KMS-11 (cell line): ENCODE measurements around the gene HAAO.
A peak's percentile ranks its signal among the peaks of the same experiment; 100 is the strongest.

Experiments
- H2AFZ ChIP-seq: fragments of 200-600 bp; sonication (generic); 2 replicates; pipeline ENCODE4 v1.6.1; 2016; ENCODE audit warnings: antibody characterized with exemption, mixed run types, low read depth
- H3K27ac ChIP-seq: fragments of 200-600 bp; sonication (generic); 2 replicates; pipeline ENCODE4 v1.6.1; 2016; ENCODE audit warnings: mild to moderate bottlenecking, mixed run types
- H3K27me3 ChIP-seq: fragments of 200-600 bp; sonication (generic); 2 replicates; pipeline ENCODE4 v1.6.1; 2017; ENCODE audit warnings: mild to moderate bottlenecking, low read depth, mixed run types, moderate library complexity; ENCODE audit not compliant: insufficient read depth
- H3K36me3 ChIP-seq: fragments of 200-600 bp; sonication (generic); 2 replicates; pipeline ENCODE4 v1.6.1; 2017; ENCODE audit warnings: mild to moderate bottlenecking, mixed run types; ENCODE audit not compliant: insufficient read depth
- H3K4me1 ChIP-seq: fragments of 200-600 bp; sonication (generic); 2 replicates; pipeline ENCODE4 v1.6.1; 2016; ENCODE audit warnings: mild to moderate bottlenecking, low read depth, mixed run types; ENCODE audit not compliant: poor library complexity, severe bottlenecking
- H3K4me2 ChIP-seq: fragments of 200-600 bp; sonication (generic); 2 replicates; pipeline ENCODE4 v1.7.0; 2016; ENCODE audit warnings: mild to moderate bottlenecking, mixed run types
- H3K4me3 ChIP-seq: fragments of 200-600 bp; sonication (generic); IDR thresholded peaks from 2 replicates; pipeline ENCODE4 v1.6.1; 2017; ENCODE audit warnings: low read depth, low read length, mixed read lengths; ENCODE audit not compliant: insufficient read depth
- H3K79me2 ChIP-seq: fragments of 200-600 bp; sonication (generic); 2 replicates; pipeline ENCODE4 v1.6.1; 2016; ENCODE audit warnings: low read depth, mixed run types; ENCODE audit not compliant: insufficient read depth
- H3K9ac ChIP-seq: fragments of 200-600 bp; sonication (generic); 2 replicates; pipeline ENCODE4 v1.6.1; 2016; ENCODE audit warnings: mild to moderate bottlenecking, mixed run types
- H4K20me1 ChIP-seq: fragments of 200-600 bp; sonication (generic); 2 replicates; pipeline ENCODE4 v1.6.1; 2016; ENCODE audit warnings: mild to moderate bottlenecking, mixed run types; ENCODE audit not compliant: insufficient read depth
- TF ChIP-seq, protein P1 (sequence below): fragments of 200-600 bp; sonication (generic); conservative IDR thresholded peaks from 2 replicates; pipeline ENCODE4 v1.6.1; 2017; ENCODE audit warnings: low read depth, mild to moderate bottlenecking, antibody characterized with exemption, low read length, moderate library complexity, mixed read lengths

HAAO gene

DNA sequence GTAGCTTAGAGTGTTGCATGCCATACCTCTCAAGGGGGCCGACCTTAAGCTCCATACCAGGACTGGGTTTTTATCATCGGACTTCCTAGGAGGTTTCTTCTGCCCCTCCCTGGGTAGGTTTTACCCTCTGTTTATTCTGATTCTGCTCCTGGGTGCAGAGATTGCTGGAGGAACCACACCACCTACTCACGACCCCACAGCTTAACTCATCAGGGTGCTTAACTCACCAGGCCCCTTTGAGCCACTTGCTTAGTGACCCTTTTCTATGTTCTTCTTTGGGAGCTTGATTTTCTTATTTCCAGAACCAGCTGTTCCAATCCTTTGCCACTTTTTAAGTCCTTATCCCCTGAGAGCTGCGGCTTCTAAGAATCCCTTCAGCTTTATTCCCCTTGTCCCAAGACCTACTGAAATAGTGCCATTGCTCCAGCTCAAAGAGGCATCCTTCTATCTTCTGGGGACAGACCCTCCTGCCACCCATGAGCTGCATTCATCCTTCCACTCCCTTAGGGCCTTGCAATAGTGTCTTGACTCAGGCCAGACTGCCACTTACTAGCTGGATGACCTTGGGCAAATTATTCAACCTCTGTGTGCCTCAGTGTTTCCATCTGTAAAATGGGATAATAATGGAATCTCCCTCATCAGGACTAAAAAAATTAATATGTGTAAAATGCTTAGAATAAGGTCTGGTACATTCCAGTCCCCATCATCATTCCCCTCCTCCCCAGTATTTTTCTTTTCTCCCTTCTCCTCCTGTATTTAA is 34.2 kb downstream of the HAAO start:
- Histone ChIP-seq H3K4me3 (no peak overlapping the region), H3K79me2 (no peaks in the 10 kb centered on the region), H3K9ac (no peak overlapping the region), H3K27me3 (no peaks in the 10 kb centered on the region), H3K36me3 (no peaks in the 10 kb centered on the region), H3K27ac (no peak overlapping the region), H4K20me1 (no peaks in the 10 kb centered on the region), H2AFZ (no peak overlapping the region), H3K4me1 (peaks cover 26% of the 10 kb centered on the region), H3K4me2 (no peak overlapping the region)
- TF ChIP-seq, protein P1, sequence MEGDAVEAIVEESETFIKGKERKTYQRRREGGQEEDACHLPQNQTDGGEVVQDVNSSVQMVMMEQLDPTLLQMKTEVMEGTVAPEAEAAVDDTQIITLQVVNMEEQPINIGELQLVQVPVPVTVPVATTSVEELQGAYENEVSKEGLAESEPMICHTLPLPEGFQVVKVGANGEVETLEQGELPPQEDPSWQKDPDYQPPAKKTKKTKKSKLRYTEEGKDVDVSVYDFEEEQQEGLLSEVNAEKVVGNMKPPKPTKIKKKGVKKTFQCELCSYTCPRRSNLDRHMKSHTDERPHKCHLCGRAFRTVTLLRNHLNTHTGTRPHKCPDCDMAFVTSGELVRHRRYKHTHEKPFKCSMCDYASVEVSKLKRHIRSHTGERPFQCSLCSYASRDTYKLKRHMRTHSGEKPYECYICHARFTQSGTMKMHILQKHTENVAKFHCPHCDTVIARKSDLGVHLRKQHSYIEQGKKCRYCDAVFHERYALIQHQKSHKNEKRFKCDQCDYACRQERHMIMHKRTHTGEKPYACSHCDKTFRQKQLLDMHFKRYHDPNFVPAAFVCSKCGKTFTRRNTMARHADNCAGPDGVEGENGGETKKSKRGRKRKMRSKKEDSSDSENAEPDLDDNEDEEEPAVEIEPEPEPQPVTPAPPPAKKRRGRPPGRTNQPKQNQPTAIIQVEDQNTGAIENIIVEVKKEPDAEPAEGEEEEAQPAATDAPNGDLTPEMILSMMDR = no peak

DNA sequence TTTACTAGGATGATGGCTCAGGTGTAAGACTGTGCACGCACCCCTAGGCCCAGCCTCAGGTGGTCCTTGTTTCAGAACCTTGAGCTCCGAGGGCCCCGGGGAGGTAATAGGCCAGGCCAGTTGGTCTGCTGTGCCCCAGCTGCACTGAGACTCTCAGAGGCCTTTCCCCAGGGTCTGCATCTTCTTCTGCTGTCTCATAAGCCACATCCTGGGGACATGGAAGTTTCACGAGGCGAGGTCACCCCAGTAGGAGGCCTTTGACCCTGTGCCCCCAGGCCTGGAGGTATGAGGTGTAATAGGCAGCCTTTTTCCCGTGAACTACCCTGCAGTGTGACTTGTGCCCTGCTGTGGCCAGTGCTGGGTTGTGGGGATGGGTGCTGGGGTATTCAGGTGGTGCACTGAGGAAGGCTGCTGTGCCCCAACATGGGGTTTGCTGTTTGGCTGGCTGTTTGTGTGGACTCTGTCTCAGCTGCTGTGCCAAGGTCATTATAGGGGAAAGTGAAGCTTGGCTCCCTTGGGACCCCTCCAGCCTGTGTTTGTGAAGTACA is 35.3 kb downstream of the HAAO start:
- Histone ChIP-seq H3K4me2 (no peak overlapping the region), H3K4me3 (no peak overlapping the region), H3K36me3 (no peaks in the 10 kb centered on the region), H3K9ac (no peak overlapping the region), H3K4me1 (peaks cover 37% of the 10 kb centered on the region), H3K27ac (no peak overlapping the region), H4K20me1 (no peaks in the 10 kb centered on the region), H2AFZ (no peak overlapping the region), H3K79me2 (no peaks in the 10 kb centered on the region), H3K27me3 (no peaks in the 10 kb centered on the region)
- TF ChIP-seq, protein P1 = no peak

DNA sequence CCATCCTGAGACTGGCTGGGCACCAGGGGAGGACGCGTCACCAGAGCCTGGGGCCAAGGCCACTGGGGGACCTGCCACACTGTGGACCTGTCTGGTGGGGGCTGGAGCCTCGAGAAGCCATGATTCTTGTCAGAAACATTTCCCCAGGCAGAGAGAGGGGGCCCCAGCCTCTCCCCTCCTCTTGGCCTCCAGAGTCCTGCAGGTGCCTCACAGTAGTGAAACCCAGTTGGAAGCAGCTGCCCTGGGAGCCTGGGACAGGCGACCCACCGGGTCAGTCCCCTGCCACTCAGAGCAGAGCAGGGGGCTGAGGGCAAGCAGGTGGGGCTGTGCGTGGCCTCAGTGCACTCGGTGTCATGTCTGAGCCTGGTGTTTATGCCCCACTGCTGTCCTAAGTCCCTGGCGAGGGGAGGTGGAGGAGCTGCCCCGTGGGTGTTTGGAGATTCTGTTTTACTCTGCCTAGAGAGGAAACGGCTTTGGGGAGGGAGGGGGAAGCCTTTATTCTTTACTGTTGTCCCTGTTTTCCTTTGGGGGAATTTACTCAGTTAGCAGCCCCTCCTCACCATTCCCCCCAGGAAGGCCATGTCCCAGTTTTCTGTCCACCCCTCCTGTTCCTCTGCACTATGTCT is 36.1 kb downstream of the HAAO start:
- H3K9ac ChIP-seq = no peak overlapping the region; the same call in 1 of the 2 replicates
- H3K4me3 ChIP-seq = no peak overlapping the region
- no peaks in the 10 kb centered on the region for H3K27me3 ChIP-seq
- H4K20me1 ChIP-seq = no peaks in the 10 kb centered on the region
- no peaks in the 10 kb centered on the region for H3K79me2 ChIP-seq
- TF ChIP-seq, protein P1 = no peak
- no peak overlapping the region for H2AFZ ChIP-seq
- no peak overlapping the region for H3K27ac ChIP-seq
- peaks cover 38% of the 10 kb centered on the region for H3K4me1 ChIP-seq
- no peak overlapping the region for H3K4me2 ChIP-seq
- no peaks in the 10 kb centered on the region for H3K36me3 ChIP-seq

DNA sequence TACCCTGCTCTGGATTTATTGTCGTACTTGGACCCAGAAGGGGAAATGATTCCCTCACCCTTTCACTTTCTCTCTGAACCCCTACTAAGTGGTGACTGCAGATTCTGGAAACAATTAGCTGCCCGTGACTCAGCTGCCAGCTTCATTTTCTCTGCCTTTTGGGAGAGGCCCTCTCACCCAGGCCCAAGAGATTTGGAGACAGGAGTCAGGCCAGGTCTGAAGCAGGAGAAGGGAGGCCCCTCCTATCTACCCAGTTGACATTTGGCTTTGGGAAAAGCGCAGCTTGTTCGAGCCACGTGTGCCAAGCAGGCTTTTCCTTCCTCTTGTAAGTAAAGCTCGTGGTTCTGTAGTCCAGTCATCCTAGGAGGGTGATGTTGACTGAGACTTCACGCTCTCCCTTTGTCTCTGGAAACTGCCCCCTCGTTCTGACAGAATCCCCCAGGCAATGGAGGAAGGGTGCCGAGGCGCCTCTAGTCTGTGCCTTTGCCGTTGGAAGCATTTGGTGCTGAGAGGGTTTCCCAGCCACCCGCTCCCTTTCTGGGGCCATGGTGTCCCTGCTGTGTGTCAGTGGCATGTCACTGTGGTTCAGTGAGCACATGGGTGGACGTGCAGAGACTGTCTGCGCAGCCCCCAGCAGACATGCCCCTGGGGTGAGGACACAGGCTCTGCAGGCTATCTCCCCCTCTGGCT is 37.0 kb downstream of the HAAO start:
- H3K4me3 ChIP-seq = no peak overlapping the region
- TF ChIP-seq, protein P1 = no peak
- H3K4me1 ChIP-seq = peaks cover 44% of the 10 kb centered on the region
- H4K20me1 ChIP-seq = no peaks in the 10 kb centered on the region
- H3K4me2 ChIP-seq = peak overlapping the region; percentile 69; the same call in 1 of the 2 replicates
- H3K79me2 ChIP-seq = no peaks in the 10 kb centered on the region
- H2AFZ ChIP-seq = peak overlapping the region; percentile 14; the same call in 1 of the 2 replicates
- H3K36me3 ChIP-seq = no peaks in the 10 kb centered on the region
- no peak overlapping the region; the same call in 1 of the 2 replicates for H3K9ac ChIP-seq
- H3K27ac ChIP-seq = peak overlapping the region; percentile 75; the same call in 1 of the 2 replicates
- H3K27me3 ChIP-seq = no peaks in the 10 kb centered on the region
